Thoracic aorta (tissue), 2 donors: ENCODE data around the gene GLDN. TPM values are rescaled to one million over a fixed set of nuclear protein-coding genes. Genes with fewer than 3 reads are reported as not detected.

Source experiments
- ATAC-seq: fragments of 150-250 bp; one replicate; pipeline ENCODE4 v1.8.0; 2017; ENCODE audit warnings: low read depth; ENCODE audit not compliant: insufficient number of reproducible peaks, low FRiP score
- DNase-seq: peaks from one replicate; pipeline ENCODE4 v3.0.0-alpha.2; 2020; ENCODE audit warnings: low spot score
- H3K27ac ChIP-seq, 2 donors: fragments of 200-600 bp; sonication (generic); 1 replicate in 1 of 2; 2 replicates in 1 of 2; pipeline ENCODE4 v1.5.1; 2016; ENCODE audit warnings: mild to moderate bottlenecking in 2 of 2, moderate library complexity in 2 of 2
- H3K27me3 ChIP-seq: fragments of 200-600 bp; sonication (generic); replicated peaks from 2 replicates; pipeline ENCODE4 v1.6.0; 2016; ENCODE audit warnings: mild to moderate bottlenecking; ENCODE audit not compliant: insufficient read depth
- H3K36me3 ChIP-seq: fragments of 200-600 bp; sonication (generic); one replicate; pipeline ENCODE4 v1.5.1; 2016
- H3K4me1 ChIP-seq, 2 donors: fragments of 200-600 bp; sonication (generic); 1 replicate in 1 of 2; 2 replicates in 1 of 2; pipeline versions ENCODE4 v1.5.1 to v1.6.0; 2016; ENCODE audit warnings: low read depth in 2 of 2, mild to moderate bottlenecking in 1 of 2; ENCODE audit not compliant: control insufficient read depth in 1 of 2
- H3K4me3 ChIP-seq: fragments of 200-600 bp; sonication (generic); 2 replicates; pipeline ENCODE4 v1.5.1; 2016; ENCODE audit warnings: mild to moderate bottlenecking
- H3K9me3 ChIP-seq: fragments of 200-600 bp; sonication (generic); 2 replicates; pipeline ENCODE4 v1.5.1; 2016
- total RNA-seq, 2 donors: library from RNA; depleted of rRNA; stranded (reverse); fragments of >200 nt; gene quantifications; one replicate each; pipeline versions ENCODE4 v1.1.0 to v1.2.3, GENCODE V29; 2016
- TF ChIP-seq, protein P1 (sequence below): fragments of 200-600 bp; sonication (generic); IDR thresholded peaks from one replicate; pipeline ENCODE4 v1.5.1; 2019; ENCODE audit warnings: antibody characterized with exemption

GLDN gene
- total RNA-seq, 2 donors from 2014 or later, result 20.7 to 26.0 TPM

DNA sequence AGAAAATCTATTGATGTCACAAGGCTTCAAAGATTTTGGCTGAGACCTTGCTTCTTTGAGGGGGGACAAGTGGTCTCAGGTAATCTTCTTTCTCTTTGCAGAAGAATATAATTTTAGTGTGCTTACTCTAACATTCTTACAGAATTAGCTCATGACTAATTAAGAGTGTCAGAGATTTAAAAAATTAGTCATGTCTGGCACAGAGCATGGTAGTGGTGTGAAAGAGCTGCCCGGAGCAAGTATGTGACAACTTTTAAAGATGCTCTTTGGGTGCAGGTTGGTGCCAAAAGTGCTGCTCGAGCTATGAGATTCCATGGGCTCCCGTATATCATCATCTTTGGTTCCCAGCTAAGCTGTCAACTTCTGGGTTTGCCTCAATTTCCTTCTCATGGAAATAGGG lies 34.1 kb upstream of the GLDN start:
- ATAC-seq (no peak), DNase-seq (no peak)
- Histone ChIP-seq H3K4me1 (peaks cover 0 to 4% of the 10 kb centered on the region in 2 donors), H3K27me3 (no peaks in the 10 kb centered on the region), H3K27ac (no peak overlapping the region), H3K4me3 (no peak overlapping the region), H3K36me3 (no peaks in the 10 kb centered on the region), H3K9me3 (no peaks in the 10 kb centered on the region)
- TF ChIP-seq, protein P1, sequence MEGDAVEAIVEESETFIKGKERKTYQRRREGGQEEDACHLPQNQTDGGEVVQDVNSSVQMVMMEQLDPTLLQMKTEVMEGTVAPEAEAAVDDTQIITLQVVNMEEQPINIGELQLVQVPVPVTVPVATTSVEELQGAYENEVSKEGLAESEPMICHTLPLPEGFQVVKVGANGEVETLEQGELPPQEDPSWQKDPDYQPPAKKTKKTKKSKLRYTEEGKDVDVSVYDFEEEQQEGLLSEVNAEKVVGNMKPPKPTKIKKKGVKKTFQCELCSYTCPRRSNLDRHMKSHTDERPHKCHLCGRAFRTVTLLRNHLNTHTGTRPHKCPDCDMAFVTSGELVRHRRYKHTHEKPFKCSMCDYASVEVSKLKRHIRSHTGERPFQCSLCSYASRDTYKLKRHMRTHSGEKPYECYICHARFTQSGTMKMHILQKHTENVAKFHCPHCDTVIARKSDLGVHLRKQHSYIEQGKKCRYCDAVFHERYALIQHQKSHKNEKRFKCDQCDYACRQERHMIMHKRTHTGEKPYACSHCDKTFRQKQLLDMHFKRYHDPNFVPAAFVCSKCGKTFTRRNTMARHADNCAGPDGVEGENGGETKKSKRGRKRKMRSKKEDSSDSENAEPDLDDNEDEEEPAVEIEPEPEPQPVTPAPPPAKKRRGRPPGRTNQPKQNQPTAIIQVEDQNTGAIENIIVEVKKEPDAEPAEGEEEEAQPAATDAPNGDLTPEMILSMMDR, result no peak

DNA sequence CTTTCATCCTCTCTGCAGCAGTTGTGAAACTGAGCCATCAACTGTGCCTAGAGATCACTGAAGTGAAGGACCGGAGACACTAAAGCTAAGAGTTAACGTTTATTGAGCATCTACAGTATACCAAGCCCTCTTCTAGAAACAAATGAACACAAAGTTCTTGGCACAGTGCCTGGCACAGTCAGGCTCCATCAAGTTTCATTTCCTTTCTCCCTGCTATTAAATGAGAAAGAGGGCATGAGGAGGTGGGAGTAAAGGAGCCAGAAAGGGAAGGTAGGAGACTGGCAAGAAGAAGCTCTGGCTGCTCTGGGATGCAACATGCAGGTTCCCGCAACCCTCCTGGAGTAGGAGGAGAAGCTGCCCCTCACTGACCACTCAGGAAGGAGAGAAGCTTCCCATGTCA lies 33.6 kb upstream of the GLDN start:
- no peaks in the 10 kb centered on the region for H3K9me3 ChIP-seq
- H3K36me3 ChIP-seq, result no peaks in the 10 kb centered on the region
- H3K27ac ChIP-seq, result no peak overlapping the region
- no peak overlapping the region for H3K4me3 ChIP-seq
- DNase-seq (no peak), ATAC-seq (no peak)
- TF ChIP-seq, protein P1, result no peak
- H3K27me3 ChIP-seq, result no peaks in the 10 kb centered on the region
- H3K4me1 ChIP-seq, result peaks cover 0 to 4% of the 10 kb centered on the region in 2 donors

DNA sequence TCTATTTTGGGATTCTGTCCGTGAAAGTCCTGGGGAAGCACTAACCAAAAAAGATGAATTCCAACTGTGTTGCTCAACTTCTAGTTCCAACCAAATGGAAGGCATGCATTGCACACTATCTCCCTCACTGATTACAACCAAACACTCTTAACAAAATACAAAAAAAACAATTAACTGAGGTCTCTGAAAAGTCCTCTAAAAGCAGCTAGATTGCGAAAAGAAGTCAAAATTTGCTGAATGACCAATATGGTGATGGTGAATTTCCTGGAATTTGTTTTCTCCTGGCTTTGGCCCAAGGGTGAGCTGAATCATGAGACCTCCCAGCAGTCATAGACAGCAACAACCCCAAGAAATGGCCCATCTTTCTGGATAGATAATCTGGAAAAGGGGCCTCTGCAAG lies 31.4 kb upstream of the GLDN start:
- DNase-seq (no peak), ATAC-seq (no peak)
- Histone ChIP-seq H3K27me3 (no peaks in the 10 kb centered on the region), H3K36me3 (no peaks in the 10 kb centered on the region), H3K9me3 (no peaks in the 10 kb centered on the region), H3K4me1 (peaks cover 0 to 4% of the 10 kb centered on the region in 2 donors), H3K4me3 (no peak overlapping the region), H3K27ac (no peak overlapping the region)
- TF ChIP-seq, protein P1, result no peak

DNA sequence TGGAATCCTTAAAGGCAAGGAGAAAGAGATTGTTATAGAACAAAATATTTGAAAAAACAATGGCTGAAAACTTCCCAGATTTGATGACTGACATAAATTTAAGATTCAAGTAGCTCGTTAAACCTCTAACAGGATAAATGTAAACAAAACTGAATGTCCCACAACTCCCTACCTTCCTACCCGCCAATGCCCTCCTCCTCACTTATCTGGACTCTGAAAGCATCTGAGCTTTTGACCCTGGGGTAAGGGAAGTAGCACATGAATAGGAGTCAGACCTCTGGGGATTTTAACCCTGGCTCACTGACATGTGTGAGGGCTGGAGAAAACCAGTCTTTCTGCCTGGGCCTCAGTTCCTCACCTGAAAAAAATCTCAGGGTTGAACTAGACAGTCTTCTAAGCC lies 29.9 kb upstream of the GLDN start:
- peaks cover 0 to 4% of the 10 kb centered on the region in 2 donors for H3K4me1 ChIP-seq
- no peak for ATAC-seq
- TF ChIP-seq, protein P1, result no peak

DNA sequence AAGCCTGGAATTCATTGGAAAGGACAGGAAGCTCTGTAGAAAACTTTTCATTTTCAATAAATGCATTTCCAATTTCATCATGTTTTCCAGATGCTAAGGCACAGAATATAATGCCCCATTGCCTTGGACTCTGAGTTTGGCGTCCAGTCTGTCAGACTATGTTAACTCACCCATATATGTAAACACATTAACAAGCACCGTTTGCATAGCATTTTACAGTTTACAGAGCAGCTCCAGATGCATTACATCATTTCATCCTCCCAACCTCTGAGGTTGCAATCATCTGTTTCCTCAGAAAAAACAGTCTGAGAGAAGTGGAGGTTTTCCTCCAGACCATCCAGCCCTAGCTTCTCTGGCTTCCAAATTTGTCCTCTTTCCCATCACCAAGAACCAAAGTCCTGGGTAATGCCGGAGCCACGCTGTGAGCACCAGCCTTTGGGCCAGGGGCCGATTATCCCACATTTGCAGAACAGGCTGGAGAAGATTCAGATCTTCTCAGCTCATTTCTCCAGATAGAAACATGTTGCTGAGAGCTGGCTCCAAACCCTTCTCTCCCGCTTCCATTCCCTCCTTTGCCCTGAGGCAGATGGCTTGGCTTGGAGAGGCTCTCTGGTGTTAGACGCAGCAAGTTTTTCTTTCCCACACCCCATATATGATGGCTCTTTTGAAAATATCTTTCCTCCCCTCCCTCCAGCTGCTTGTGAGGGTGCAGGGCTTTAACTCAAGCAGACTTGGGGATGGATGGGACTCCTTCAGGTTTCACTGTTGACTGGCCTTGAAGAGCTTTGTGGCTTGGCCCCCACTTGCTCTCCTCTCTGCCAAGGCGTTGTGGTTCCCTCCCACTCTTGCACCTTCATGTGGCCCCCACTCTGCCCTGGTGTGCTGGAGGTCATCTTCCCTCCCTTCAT lies 29.0 kb upstream of the GLDN start:
- H3K9me3 ChIP-seq, result no peaks in the 10 kb centered on the region
- H3K4me3 ChIP-seq, result no peak overlapping the region
- no peaks in the 10 kb centered on the region for H3K27me3 ChIP-seq
- peaks cover 0 to 4% of the 10 kb centered on the region in 2 donors for H3K4me1 ChIP-seq
- no peaks in the 10 kb centered on the region for H3K36me3 ChIP-seq
- ATAC-seq, result no peak
- TF ChIP-seq, protein P1, result no peak
- no peak overlapping the region for H3K27ac ChIP-seq
- DNase-seq, result no peak

More for the DNA sequence above, 29.9 kb upstream of the GLDN start:
- no peaks in the 10 kb centered on the region for H3K27me3 ChIP-seq
- H3K4me3 ChIP-seq, result no peak overlapping the region
- no peaks in the 10 kb centered on the region for H3K36me3 ChIP-seq
- H3K27ac ChIP-seq, result no peak overlapping the region
- H3K9me3 ChIP-seq, result no peaks in the 10 kb centered on the region
- DNase-seq, result no peak
